GM23248 (cell line): ENCODE data around the gene TRIO. TPM values are rescaled to one million over a fixed set of nuclear protein-coding genes. Genes with fewer than 3 reads are reported as not detected.

ENCODE experiments used
- DNase-seq: peaks from one replicate; pipeline ENCODE4 v3.0.0-alpha.2; 2015
- H2AFZ ChIP-seq: fragments of 200-600 bp; sonication (generic); 2 replicates; pipeline ENCODE4 v1.6.1; 2016; ENCODE audit warnings: antibody characterized with exemption
- H3F3A ChIP-seq: fragments of 200-600 bp; sonication (generic); 2 replicates; pipeline ENCODE4 v1.6.1; 2016; ENCODE audit warnings: mild to moderate bottlenecking, antibody characterized with exemption, mixed run types; ENCODE audit not compliant: insufficient read depth
- H3K27ac ChIP-seq: fragments of 200-600 bp; sonication (generic); 2 replicates; pipeline ENCODE4 v1.5.1; 2016; ENCODE audit warnings: mild to moderate bottlenecking
- H3K27me3 ChIP-seq: fragments of 200-600 bp; sonication (generic); replicated peaks from 2 replicates; pipeline ENCODE4 v1.6.1; 2016; ENCODE audit warnings: mild to moderate bottlenecking; ENCODE audit not compliant: insufficient read depth
- H3K36me3 ChIP-seq: fragments of 200-600 bp; sonication (generic); 2 replicates; pipeline ENCODE4 v1.6.1; 2016; ENCODE audit warnings: low read depth, mild to moderate bottlenecking
- H3K4me1 ChIP-seq: fragments of 200-600 bp; sonication (generic); 2 replicates; pipeline ENCODE4 v1.6.1; 2016; ENCODE audit warnings: mild to moderate bottlenecking; ENCODE audit not compliant: insufficient read depth
- H3K4me2 ChIP-seq: fragments of 200-600 bp; sonication (generic); one replicate; pipeline ENCODE4 v1.6.1; 2016; ENCODE audit warnings: mild to moderate bottlenecking; ENCODE audit not compliant: unreplicated experiment
- H3K4me3 ChIP-seq: fragments of 200-600 bp; sonication (generic); 2 replicates; pipeline ENCODE4 v1.5.1; 2016; ENCODE audit warnings: mild to moderate bottlenecking
- H3K79me2 ChIP-seq: fragments of 200-600 bp; sonication (generic); 2 replicates; pipeline ENCODE4 v1.6.1; 2016; ENCODE audit warnings: mild to moderate bottlenecking; ENCODE audit not compliant: insufficient read depth
- H3K9ac ChIP-seq: fragments of 200-600 bp; sonication (generic); 2 replicates; pipeline ENCODE4 v1.6.1; 2016; ENCODE audit warnings: mild to moderate bottlenecking
- H3K9me2 ChIP-seq: fragments of 200-600 bp; sonication (generic); 2 replicates; pipeline ENCODE4 v1.6.1; 2016; ENCODE audit warnings: mixed run types, mild to moderate bottlenecking, moderate library complexity; ENCODE audit not compliant: insufficient read depth
- H3K9me3 ChIP-seq: fragments of 200-600 bp; sonication (generic); one replicate; pipeline ENCODE4 v1.6.1; 2017; ENCODE audit warnings: low read depth
- H4K20me1 ChIP-seq: fragments of 200-600 bp; sonication (generic); 2 replicates; pipeline ENCODE4 v1.6.0; 2016; ENCODE audit not compliant: insufficient read depth
- EZH2 ChIP-seq: fragments of 200-600 bp; sonication (generic); IDR thresholded peaks from 2 replicates; pipeline ENCODE4 v1.6.1; 2018; ENCODE audit warnings: antibody characterized with exemption, mild to moderate bottlenecking; ENCODE audit not compliant: insufficient read depth, poor library complexity, severe bottlenecking
- EZH2phosphoT487 ChIP-seq: fragments of 200-600 bp; sonication (generic); IDR thresholded peaks from 2 replicates; pipeline ENCODE4 v1.6.1; 2018; ENCODE audit warnings: antibody characterized with exemption, moderate library complexity, mild to moderate bottlenecking, low read depth; ENCODE audit not compliant: insufficient read depth
- WGBS, 2 experiments: methylation state at CpG; one replicate each; pipeline ENCODE4 v1.1.6; 2015 to 2017; ENCODE audit warnings: low lambda C conversion rate in 2 of 2, low coverage in 1 of 2; ENCODE audit errors: missing lambda C conversion rate in 2 of 2; 5-methylcytosine and 5-hydroxymethylcytosine counted together
- in situ Hi-C: fragments of 300-500 bp; cut with MboI; formaldehyde crosslinking; loops from 2 replicates; pipeline ENCODE4 v1.15.0; 2020
- polyA plus RNA-seq: library from polyadenylated mRNA; unstranded; fragments of >200 nt; fragmentation: Nextera tagmentation; extraction: Ambion mirVana; gene quantifications from 2 replicates; pipeline ENCODE4 v1.2.1, GENCODE V29; 2016
- total RNA-seq: library from RNA; depleted of rRNA; stranded (reverse); fragments of >200 nt; shearing (Covaris generic); gene quantifications from 2 replicates; pipeline ENCODE4 v1.2.3, GENCODE V29; 2014

TRIO gene
- total and polyA plus RNA-seq, 2 experiments from 2014 or later = 28.1 to 198 TPM

- H3K4me2 ChIP-seq = no peak overlapping the region
- in situ Hi-C loops = no loop called here
- peaks cover 54% of the 10 kb centered on the region for H3K4me1 ChIP-seq
- no peak for TF ChIP-seq EZH2phosphoT487
- TF ChIP-seq EZH2 = no peak
- peak overlapping the region; percentile 14; the same call in 1 of the 2 replicates for H3K27ac ChIP-seq
- DNase-seq = no peak
- 0 out of 2 replicates have a peak overlapping the region, but pooled peaks have one; percentile 2 for H3K9ac ChIP-seq
- H3F3A ChIP-seq = peaks cover 79% of the 10 kb centered on the region
- peaks cover 100% of the 10 kb centered on the region for H3K79me2 ChIP-seq
- whole genome bisulfite sequencing, 2 experiments = 92 to 94% methylated on average over 9 of the region's 9 CpGs
- no peak overlapping the region for H3K4me3 ChIP-seq
- no peak overlapping the region for H2AFZ ChIP-seq
- no peaks in the 10 kb centered on the region for H3K9me3 ChIP-seq
- H3K9me2 ChIP-seq = no peaks in the 10 kb centered on the region
- no peaks in the 10 kb centered on the region for H3K36me3 ChIP-seq
- H3K27me3 ChIP-seq = no peaks in the 10 kb centered on the region
- H4K20me1 ChIP-seq = peaks cover 23% of the 10 kb centered on the region
Measured at GRCh38 chr5:14246350-14247053, 103.4 kb downstream of the TRIO start.

DNA sequence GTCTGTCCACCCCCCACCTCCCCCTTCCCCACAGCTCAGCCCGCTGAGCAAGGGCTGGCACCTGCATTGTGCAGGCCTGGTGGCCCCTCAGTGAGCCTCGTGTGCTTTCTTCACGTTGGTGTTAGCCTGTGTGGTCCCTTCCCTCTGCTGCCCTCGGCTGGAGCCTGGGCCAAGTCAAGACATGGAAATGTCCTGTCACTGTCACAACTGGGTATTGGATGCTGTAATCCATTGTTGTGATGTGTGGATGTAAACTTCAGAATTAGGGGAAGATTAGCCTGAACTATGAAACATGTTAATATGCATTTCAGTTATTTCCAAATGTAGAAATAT lies 103.9 kb downstream of the TRIO start:
- Histone ChIP-seq H3K4me3 (no peak overlapping the region), H3K9me2 (no peaks in the 10 kb centered on the region), H3K36me3 (no peaks in the 10 kb centered on the region), H3K79me2 (peaks cover 100% of the 10 kb centered on the region), H4K20me1 (peaks cover 23% of the 10 kb centered on the region), H2AFZ (no peak overlapping the region), H3K27me3 (no peaks in the 10 kb centered on the region), H3K4me2 (no peak overlapping the region), H3K9ac (0 out of 2 replicates have a peak overlapping the region, but pooled peaks have one; percentile 2), H3F3A (peaks cover 79% of the 10 kb centered on the region), H3K9me3 (no peaks in the 10 kb centered on the region), H3K4me1 (peaks cover 49% of the 10 kb centered on the region), H3K27ac (peak overlapping the region; percentile 14; the same call in 1 of the 2 replicates)
- in situ Hi-C loops = no loop called here
- DNase-seq = no peak
- TF ChIP-seq EZH2 (no peak), EZH2phosphoT487 (no peak)
- WGBS, 2 experiments = 54% methylated on average over 4 of the region's 4 CpGs

- Histone ChIP-seq H2AFZ (no peak overlapping the region), H4K20me1 (peaks cover 21% of the 10 kb centered on the region), H3K27me3 (no peaks in the 10 kb centered on the region), H3K4me3 (no peak overlapping the region), H3K9ac (peak overlapping the region; percentile 51), H3K79me2 (peaks cover 100% of the 10 kb centered on the region), H3F3A (peaks cover 72% of the 10 kb centered on the region), H3K9me2 (no peaks in the 10 kb centered on the region), H3K9me3 (no peaks in the 10 kb centered on the region), H3K36me3 (no peaks in the 10 kb centered on the region), H3K27ac (peak overlapping the region; percentile 68), H3K4me2 (peak overlapping the region; percentile 36), H3K4me1 (peaks cover 33% of the 10 kb centered on the region)
- WGBS, 2 experiments = 73 to 74% methylated on average over 6 of the region's 6 CpGs
- TF ChIP-seq EZH2 (no peak), EZH2phosphoT487 (no peak)
- in situ Hi-C loops = loop anchor here (25.0 kb wide), 1 partner anchor 262 kb away; no protein-coding TSS in a partner anchor
- no peak for DNase-seq
Measured at GRCh38 chr5:14249258-14250082, 106.3 kb downstream of the TRIO start.

- H3K4me2 ChIP-seq = peak overlapping the region; percentile 36
- H3K4me1 ChIP-seq = peaks cover 31% of the 10 kb centered on the region
- H4K20me1 ChIP-seq = peaks cover 16% of the 10 kb centered on the region
- H2AFZ ChIP-seq = no peak overlapping the region
- no peaks in the 10 kb centered on the region for H3K9me2 ChIP-seq
- H3K9me3 ChIP-seq = no peaks in the 10 kb centered on the region
- 33% methylated on average over 16 of the region's 16 CpGs for WGBS, 2 experiments
- peak overlapping the region; percentile 40; the same call in 1 of the 2 replicates for H3K4me3 ChIP-seq
- peaks cover 2% of the 10 kb centered on the region for H3K36me3 ChIP-seq
- in situ Hi-C loops = loop anchor here (25.0 kb wide), 1 partner anchor 263 kb away; no protein-coding TSS in a partner anchor
- DNase-seq = peak; percentile 93
- H3F3A ChIP-seq = peaks cover 72% of the 10 kb centered on the region
- TF ChIP-seq EZH2phosphoT487 (no peak), EZH2 (no peak)
- H3K9ac ChIP-seq = peak overlapping the region; percentile 51
- peaks cover 100% of the 10 kb centered on the region for H3K79me2 ChIP-seq
- no peaks in the 10 kb centered on the region for H3K27me3 ChIP-seq
- peak overlapping the region; percentile 68 for H3K27ac ChIP-seq
Measured at GRCh38 chr5:14250084-14250695, 107.0 kb downstream of the TRIO start.
